Nephron (organoid): ENCODE data around the gene HSD17B2.
A peak's percentile ranks its signal among the peaks of the same experiment; 100 is the strongest.

Experiments used
- H3K27ac Mint-ChIP-seq, 3 experiments: 2 replicates each; pipeline ENCODE4 v1.8.0; 2020; ENCODE audit warnings: mixed read lengths in 3 of 3, mild to moderate bottlenecking in 2 of 3, moderate library complexity in 1 of 3
- H3K27me3 Mint-ChIP-seq: 2 replicates; pipeline ENCODE4 v1.8.0; 2021; ENCODE audit warnings: low read depth, mild to moderate bottlenecking, moderate library complexity, mixed read lengths
- H3K36me3 Mint-ChIP-seq: 2 replicates; pipeline ENCODE4 v1.8.0; 2020; ENCODE audit warnings: low read depth, mixed read lengths
- H3K4me1 Mint-ChIP-seq: 2 replicates; pipeline ENCODE4 v1.8.0; 2020; ENCODE audit warnings: mixed read lengths
- H3K4me3 Mint-ChIP-seq, 3 experiments: 2 replicates each; pipeline ENCODE4 v1.8.0; 2020; ENCODE audit warnings: mild to moderate bottlenecking in 3 of 3, mixed read lengths in 3 of 3, moderate library complexity in 2 of 3
- H3K9me3 Mint-ChIP-seq: 2 replicates; pipeline ENCODE4 v1.8.0; 2020; ENCODE audit warnings: mixed read lengths
- TF ChIP-seq, protein P1 (sequence below), 3 experiments: fragments of 200-600 bp; sonication (generic); IDR thresholded peaks; one replicate each; pipeline ENCODE4 v1.5.0; 2021; ENCODE audit warnings: antibody characterized with exemption in 3 of 3; ENCODE audit not compliant: unreplicated experiment in 3 of 3

The HSD17B2 gene

GRCh38 chr16:82059161-82059982 is 24.3 kb downstream of the HSD17B2 start:
- Mint-ChIP-seq H3K36me3 (no peaks in the 10 kb centered on the region), H3K4me3 (no peak overlapping the region), H3K4me1 (no peaks in the 10 kb centered on the region)

GRCh38 chr16:82059983-82060421 is 24.9 kb downstream of the HSD17B2 start:
- no peak overlapping the region for H3K27ac Mint-ChIP-seq
- H3K4me1 Mint-ChIP-seq = no peaks in the 10 kb centered on the region
- H3K9me3 Mint-ChIP-seq = no peaks in the 10 kb centered on the region
- H3K4me3 Mint-ChIP-seq = no peak overlapping the region
- TF ChIP-seq, protein P1, sequence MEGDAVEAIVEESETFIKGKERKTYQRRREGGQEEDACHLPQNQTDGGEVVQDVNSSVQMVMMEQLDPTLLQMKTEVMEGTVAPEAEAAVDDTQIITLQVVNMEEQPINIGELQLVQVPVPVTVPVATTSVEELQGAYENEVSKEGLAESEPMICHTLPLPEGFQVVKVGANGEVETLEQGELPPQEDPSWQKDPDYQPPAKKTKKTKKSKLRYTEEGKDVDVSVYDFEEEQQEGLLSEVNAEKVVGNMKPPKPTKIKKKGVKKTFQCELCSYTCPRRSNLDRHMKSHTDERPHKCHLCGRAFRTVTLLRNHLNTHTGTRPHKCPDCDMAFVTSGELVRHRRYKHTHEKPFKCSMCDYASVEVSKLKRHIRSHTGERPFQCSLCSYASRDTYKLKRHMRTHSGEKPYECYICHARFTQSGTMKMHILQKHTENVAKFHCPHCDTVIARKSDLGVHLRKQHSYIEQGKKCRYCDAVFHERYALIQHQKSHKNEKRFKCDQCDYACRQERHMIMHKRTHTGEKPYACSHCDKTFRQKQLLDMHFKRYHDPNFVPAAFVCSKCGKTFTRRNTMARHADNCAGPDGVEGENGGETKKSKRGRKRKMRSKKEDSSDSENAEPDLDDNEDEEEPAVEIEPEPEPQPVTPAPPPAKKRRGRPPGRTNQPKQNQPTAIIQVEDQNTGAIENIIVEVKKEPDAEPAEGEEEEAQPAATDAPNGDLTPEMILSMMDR (IDR thresholded peaks at IDR 0.05; ENCODE audit: unreplicated experiment in 3 of 3) = no peak
- peaks cover 14% of the 10 kb centered on the region for H3K27me3 Mint-ChIP-seq
- H3K36me3 Mint-ChIP-seq = no peaks in the 10 kb centered on the region

More at GRCh38 chr16:82059161-82059982, 24.3 kb downstream of the HSD17B2 start:
- H3K9me3 Mint-ChIP-seq = no peaks in the 10 kb centered on the region
- TF ChIP-seq, protein P1 (IDR thresholded peaks at IDR 0.05; ENCODE audit: unreplicated experiment in 3 of 3) = no peak
- H3K27ac Mint-ChIP-seq = no peak overlapping the region
- peaks cover 14% of the 10 kb centered on the region for H3K27me3 Mint-ChIP-seq

DNA sequence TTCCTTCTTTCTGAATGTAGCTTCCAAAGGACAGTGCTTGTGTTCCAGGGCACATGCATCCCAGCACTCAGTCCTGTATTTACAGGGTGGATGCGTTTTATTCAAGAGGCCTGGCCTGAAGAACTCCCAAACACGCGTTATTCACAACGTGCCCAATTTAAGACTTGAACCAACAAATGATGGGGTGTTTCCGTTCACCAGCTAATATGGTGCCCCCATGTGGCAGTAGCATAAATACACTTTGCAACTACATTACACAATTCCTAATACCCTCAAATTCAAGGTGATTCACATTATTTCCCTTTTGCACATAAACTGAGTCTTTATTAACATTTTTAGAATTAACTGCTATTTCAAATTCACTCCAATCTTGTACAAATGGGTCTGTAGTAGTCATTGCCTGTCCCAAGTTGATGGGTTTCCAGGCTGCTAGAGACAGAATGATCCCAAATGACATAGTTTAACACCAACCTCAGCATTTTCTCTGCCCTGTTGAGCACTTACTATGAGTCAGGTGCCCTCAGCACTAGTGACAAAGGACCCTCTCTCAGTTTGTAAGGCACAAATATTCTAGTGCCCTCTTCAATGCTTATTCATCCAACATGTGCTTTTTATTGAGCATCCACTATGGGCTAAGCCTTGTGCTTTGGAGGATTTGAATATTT is 26.9 kb downstream of the HSD17B2 start:
- Mint-ChIP-seq H3K36me3 (no peaks in the 10 kb centered on the region), H3K9me3 (no peaks in the 10 kb centered on the region), H3K4me1 (no peaks in the 10 kb centered on the region), H3K27me3 (peaks cover 10% of the 10 kb centered on the region), H3K4me3 (no peak overlapping the region), H3K27ac (no peak overlapping the region)
- TF ChIP-seq, protein P1 (IDR thresholded peaks at IDR 0.05; ENCODE audit: unreplicated experiment in 3 of 3) = peak in 1 of 3 experiments; percentile 25

- peaks cover 11% of the 10 kb centered on the region for H3K27me3 Mint-ChIP-seq
- TF ChIP-seq, protein P1 (IDR thresholded peaks at IDR 0.05; ENCODE audit: unreplicated experiment in 3 of 3) = no peak
- H3K4me3 Mint-ChIP-seq = no peak overlapping the region
- H3K4me1 Mint-ChIP-seq = no peaks in the 10 kb centered on the region
- no peaks in the 10 kb centered on the region for H3K36me3 Mint-ChIP-seq
- no peaks in the 10 kb centered on the region for H3K9me3 Mint-ChIP-seq
- H3K27ac Mint-ChIP-seq = no peak overlapping the region
Measured at GRCh38 chr16:82062645-82063058, 27.6 kb downstream of the HSD17B2 start.

DNA sequence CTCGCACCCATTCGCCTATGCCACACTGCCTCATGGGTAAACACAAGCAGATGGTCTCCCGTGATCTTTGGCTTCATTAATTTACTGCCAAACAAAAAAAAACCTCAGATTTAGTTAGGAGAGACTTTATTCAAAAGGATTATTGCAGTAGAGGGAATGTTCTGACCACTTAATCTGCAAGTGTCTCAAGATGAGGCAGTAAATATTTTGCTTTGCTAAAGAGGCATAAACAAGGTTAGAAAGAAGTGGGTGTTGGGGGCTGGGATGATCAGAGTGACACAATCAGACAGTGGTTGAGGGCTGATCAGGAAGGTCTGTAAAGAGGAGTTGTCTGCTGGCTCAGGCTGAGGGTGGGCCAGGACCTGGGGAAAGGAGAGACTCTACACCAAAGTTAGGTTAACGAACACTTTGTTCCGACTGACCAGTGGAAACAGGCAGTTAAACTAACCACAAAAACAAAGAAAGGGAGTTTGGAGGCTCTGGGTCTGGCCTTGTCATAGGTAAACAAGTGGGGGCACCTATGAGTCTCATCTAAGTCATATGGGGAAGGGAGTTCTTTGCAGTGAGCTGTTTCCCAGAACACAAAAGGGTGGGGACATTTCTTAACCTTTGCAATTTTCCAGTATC is 28.5 kb downstream of the HSD17B2 start:
- peaks cover 10% of the 10 kb centered on the region for H3K27me3 Mint-ChIP-seq
- H3K27ac Mint-ChIP-seq = no peak overlapping the region
- H3K9me3 Mint-ChIP-seq = no peaks in the 10 kb centered on the region
- H3K36me3 Mint-ChIP-seq = no peaks in the 10 kb centered on the region
- TF ChIP-seq, protein P1 (IDR thresholded peaks at IDR 0.05; ENCODE audit: unreplicated experiment in 3 of 3) = no peak
- H3K4me3 Mint-ChIP-seq = no peak overlapping the region
- H3K4me1 Mint-ChIP-seq = no peaks in the 10 kb centered on the region
